GM12873 (cell line): ENCODE data around the gene GLG1.

Source experiments
- CTCF ChIP-seq: IDR thresholded peaks from 2 replicates; pipeline ENCODE4 v1.5.1; 2012; ENCODE audit warnings: low read depth, mild to moderate bottlenecking, moderate library complexity, low read length, control low read depth; ENCODE audit not compliant: insufficient read depth; ENCODE audit errors: missing control alignments

GLG1 gene

GRCh38 chr16:74477226-74477625, 129.7 kb downstream of the GLG1 start:
- no peak for TF ChIP-seq CTCF

GRCh38 chr16:74474416-74474815, 132.5 kb downstream of the GLG1 start:
- no peak for TF ChIP-seq CTCF

GRCh38 chr16:74472540-74472939, 134.4 kb downstream of the GLG1 start:
- TF ChIP-seq CTCF = no peak

- TF ChIP-seq CTCF = no peak
Measured at GRCh38 chr16:74472010-74472409, 134.9 kb downstream of the GLG1 start.

- peak; percentile 3 for TF ChIP-seq CTCF
Measured at GRCh38 chr16:74469946-74470478, 136.9 kb downstream of the GLG1 start.

GRCh38 chr16:74468807-74469525, 137.9 kb downstream of the GLG1 start:
- no peak for TF ChIP-seq CTCF

- no peak for TF ChIP-seq CTCF
Measured at GRCh38 chr16:74466872-74467271, 140.0 kb downstream of the GLG1 start.
